OCI-LY1 (cell line): ENCODE results near the gene PRPSAP2.

ENCODE experiments used
- CTCF ChIP-seq: fragments of 200-600 bp; sonication (generic), shearing (Covaris generic); IDR thresholded peaks from 2 replicates; pipeline ENCODE4 v1.5.1; 2017; ENCODE audit warnings: mild to moderate bottlenecking, antibody characterized with exemption, low read length, moderate library complexity, mixed read lengths
- EZH2 ChIP-seq: fragments of 200-600 bp; sonication (generic), shearing (Covaris generic); IDR thresholded peaks from 2 replicates; pipeline ENCODE4 v1.8.0; 2017; ENCODE audit warnings: borderline replicate concordance, mixed run types, mild to moderate bottlenecking, antibody characterized with exemption, low read length, moderate library complexity, mixed read lengths

- TF ChIP-seq CTCF = no peak
- TF ChIP-seq EZH2 = no peak
Observed at GRCh38 chr17:18950346-18950745, 92.4 kb downstream of the PRPSAP2 start.
